Raji (cell line): ENCODE data around the gene OGN.

Experiments
- POLR2A ChIP-seq: IDR thresholded peaks from 2 replicates; pipeline ENCODE4 v1.6.1; 2011; ENCODE audit warnings: low read depth, low read length, control low read depth; ENCODE audit not compliant: insufficient read depth

OGN gene

GRCh38 chr9:92404042-92404836 lies at the start of gene OGN:
OGN (minus strand) TSS chr9:92404578; CDS start chr9:92403407, 1,171 bp downstream.
- no peak for TF ChIP-seq POLR2A

GRCh38 chr9:92446536-92446935 lies 42.2 kb upstream of the OGN start:
- TF ChIP-seq POLR2A: no peak

- no peak for TF ChIP-seq POLR2A
Observed at GRCh38 chr9:92444841-92445240, 40.5 kb upstream of the OGN start.

GRCh38 chr9:92440751-92441046 lies 36.3 kb upstream of the OGN start:
- no peak for TF ChIP-seq POLR2A

DNA sequence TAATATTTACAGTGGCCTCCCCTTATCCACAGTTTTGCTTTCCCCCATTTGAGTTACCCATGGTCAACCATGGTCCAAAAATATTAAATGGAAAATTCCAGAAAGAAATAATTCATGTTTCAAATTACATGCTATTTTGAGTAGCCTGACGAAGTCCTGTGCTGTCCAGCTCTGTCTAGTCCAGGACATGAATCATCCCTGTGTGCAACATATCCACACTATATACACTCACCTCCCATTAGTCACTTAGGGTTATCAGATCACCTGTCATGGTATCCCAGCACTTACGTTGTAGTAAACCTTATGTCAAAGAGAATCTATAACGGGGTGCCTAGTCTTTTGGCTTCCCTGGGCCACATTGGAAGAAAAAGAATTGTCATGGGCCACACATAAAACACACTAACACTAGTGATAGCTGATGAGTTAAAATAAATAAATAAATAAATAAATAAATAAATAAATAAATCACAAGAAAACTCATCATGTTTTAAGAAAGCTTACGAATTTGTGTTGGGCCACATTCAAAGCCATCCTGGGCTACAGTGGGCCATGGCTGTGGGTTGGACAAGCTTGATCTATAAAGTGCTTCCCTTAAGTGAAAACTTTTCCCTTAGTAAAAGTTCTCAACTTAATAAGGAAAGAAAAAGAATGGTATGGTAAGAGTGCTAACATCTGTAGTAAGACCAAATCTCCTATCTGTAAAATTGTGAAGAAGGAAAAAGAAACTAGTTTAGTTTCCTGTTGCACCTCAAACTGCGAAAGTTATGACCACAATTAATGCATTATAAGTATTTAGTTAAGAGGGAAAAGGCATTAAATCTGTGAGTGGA lies 35.8 kb upstream of the OGN start:
- TF ChIP-seq POLR2A: no peak

- TF ChIP-seq POLR2A: no peak
Observed at GRCh38 chr9:92438900-92439526, 34.6 kb upstream of the OGN start.

GRCh38 chr9:92435263-92435662 lies 30.9 kb upstream of the OGN start:
- no peak for TF ChIP-seq POLR2A

DNA sequence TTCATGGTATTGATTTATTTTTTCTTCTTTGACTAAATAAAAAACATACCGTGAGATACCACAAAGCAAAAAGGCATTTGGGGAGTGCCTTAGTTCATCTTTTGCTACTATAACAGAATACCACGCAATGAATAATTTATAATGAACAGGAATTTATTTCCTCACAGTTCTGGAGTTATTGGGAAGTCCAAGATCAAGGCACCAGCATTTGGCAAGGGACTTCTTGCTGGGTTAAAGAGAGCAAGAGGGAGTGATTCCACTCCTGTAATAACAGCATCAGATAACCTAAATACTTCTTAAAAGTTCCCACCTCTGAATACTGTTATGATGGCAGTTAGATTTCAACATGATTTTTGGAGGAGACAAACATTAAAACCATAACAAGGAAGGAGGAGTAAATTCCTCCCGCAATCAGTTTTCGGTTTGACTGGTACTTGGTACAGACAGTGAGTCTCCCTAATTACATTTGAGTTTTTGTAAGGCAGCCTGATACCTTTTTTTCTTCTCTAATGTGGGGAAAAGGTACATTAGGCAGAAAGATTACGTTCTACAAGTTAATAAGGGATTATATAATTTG lies 28.7 kb upstream of the OGN start:
- TF ChIP-seq POLR2A: no peak

DNA sequence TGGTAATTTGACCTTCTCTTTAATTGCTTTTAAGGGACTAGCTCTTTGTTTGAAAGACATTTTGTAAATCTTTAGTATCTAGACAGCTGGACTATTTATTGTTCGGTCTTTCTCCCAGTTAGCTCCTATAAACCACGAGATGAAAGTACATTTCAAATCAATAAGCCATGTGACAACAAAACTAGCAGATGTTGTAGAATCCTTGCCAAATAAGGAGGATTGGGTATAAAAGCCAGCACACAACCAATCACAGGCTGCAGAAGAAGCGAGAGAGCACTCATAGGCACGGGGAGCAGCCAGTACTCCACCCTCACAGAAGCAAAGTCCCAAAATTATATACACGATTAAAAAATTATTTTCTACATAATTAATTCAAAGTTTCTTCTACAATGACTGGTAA lies 28.0 kb upstream of the OGN start:
- no peak for TF ChIP-seq POLR2A

DNA sequence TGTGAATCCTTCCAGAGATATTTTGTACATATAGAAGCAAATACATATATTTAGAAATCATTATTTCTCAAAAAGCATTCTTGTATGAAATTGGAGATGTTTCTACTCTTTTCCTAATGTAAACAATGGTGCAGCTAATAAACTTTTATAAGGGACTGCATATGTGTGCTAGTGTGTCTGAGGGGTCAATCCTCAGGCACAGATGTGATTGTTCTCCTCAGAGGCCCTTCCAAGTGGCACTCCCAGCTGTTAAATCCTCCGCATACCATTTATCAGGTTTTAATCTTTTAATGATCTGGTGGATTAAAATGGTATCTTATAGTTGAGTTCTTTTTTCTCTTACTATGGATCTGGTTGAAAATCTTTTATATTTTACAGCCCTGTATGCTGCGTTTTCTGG lies 25.5 kb upstream of the OGN start:
- no peak for TF ChIP-seq POLR2A

- no peak for TF ChIP-seq POLR2A
Observed at GRCh38 chr9:92426501-92427145, 22.2 kb upstream of the OGN start.

- TF ChIP-seq POLR2A: no peak
Observed at GRCh38 chr9:92425474-92425873, 21.1 kb upstream of the OGN start.

DNA sequence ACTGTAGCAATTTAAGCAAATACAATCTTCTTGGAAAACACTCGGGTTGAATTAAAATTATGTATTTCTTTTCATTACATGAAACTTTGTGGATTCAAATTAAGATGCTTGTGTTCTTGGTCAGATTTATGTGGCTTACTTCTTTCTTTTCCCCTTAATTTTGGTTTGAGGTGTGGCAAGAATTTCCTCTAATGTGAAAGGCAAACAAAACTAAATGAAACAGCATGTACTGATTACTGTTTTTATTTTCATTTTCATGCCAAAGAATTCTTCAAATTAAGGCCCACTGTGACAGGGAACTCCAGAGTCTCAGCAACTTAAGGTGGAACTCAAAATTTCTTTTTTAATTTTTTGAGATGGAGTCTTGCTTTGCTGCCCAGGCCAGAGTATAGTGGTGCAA lies 20.0 kb upstream of the OGN start, which contains the start of gene OMD:
TSS of gene OMD (minus strand) at position 132 of the 400 bp plus-strand sequence. CDS start 6,913 bp downstream, outside the sequence.
- no peak for TF ChIP-seq POLR2A

DNA sequence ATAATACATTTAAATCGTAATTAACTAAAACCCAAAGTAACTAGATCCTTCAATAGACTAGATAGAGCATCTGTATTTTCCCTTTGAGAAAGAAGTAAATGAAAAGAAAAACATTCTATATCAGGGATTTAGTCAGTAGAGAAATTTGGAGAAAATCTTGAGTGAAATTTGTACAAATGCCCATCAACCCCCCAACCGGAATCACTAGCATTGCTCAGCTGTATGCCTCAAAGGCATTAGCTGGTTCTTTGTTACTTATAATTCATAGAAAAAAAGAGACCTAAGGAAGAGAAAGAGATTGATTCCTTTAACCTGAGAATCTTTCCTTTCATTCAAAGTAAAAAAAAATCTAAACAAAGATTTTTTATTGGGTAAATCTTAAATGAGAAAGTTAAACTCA lies 19.2 kb upstream of the OGN start:
- no peak for TF ChIP-seq POLR2A
